ENCODE data around the gene MLLT10.

Gene MLLT10

DNA sequence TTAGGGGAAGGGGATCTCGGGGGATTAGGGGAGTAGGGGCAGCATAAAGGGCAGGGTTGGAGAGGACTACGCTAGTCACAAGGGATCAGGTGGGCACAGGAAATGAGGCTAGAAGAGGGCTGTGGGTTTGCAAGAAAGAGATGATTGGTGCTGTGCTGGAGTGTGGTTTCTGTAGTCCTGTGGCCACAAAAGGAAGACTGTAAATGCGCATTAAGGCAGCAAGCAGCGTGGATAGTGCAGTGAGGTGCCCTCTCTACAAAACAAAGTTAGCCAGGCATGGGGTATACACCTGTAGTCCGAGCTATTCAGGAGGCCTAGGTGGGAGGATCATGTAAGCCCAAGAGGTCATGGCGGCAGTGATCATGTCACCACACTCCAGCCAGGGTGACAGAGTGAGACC, 212.1 kb downstream of the MLLT10 start:
- H3K4me3 ChIP-seq (replicated peaks in 1 of 2; ENCODE audit: low read depth in 2 of 2, low read length in 2 of 2): no peak overlapping the region
- no peak for DNase-seq (ENCODE audit: low read depth in 2 of 2)
- TF ChIP-seq, protein P1, sequence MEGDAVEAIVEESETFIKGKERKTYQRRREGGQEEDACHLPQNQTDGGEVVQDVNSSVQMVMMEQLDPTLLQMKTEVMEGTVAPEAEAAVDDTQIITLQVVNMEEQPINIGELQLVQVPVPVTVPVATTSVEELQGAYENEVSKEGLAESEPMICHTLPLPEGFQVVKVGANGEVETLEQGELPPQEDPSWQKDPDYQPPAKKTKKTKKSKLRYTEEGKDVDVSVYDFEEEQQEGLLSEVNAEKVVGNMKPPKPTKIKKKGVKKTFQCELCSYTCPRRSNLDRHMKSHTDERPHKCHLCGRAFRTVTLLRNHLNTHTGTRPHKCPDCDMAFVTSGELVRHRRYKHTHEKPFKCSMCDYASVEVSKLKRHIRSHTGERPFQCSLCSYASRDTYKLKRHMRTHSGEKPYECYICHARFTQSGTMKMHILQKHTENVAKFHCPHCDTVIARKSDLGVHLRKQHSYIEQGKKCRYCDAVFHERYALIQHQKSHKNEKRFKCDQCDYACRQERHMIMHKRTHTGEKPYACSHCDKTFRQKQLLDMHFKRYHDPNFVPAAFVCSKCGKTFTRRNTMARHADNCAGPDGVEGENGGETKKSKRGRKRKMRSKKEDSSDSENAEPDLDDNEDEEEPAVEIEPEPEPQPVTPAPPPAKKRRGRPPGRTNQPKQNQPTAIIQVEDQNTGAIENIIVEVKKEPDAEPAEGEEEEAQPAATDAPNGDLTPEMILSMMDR (IDR thresholded peaks at IDR 0.05; ENCODE audit: low read depth, low read length): no peak

DNA sequence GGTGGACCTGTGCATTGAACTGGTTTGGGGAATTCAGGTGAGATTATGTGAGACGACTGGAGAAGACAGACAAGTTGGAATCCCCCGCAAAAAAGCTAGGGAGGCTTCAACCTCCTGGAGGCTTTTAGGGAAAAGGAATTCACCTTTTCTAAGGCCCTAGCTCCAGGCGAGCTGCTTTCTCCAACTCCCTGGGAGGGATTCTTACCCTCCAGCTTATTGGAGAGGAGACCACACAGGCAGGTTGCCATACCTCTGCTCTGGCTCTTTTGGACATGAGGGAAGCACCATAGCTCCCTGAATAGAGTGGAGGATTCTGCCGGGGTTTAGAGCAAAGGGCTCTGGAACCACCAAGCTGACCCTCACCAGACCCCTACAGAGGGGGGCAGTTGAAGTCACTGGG, 213.8 kb downstream of the MLLT10 start:
- TF ChIP-seq, protein P1 (IDR thresholded peaks at IDR 0.05; ENCODE audit: low read depth, low read length): no peak
- H3K4me3 ChIP-seq (replicated peaks in 1 of 2; ENCODE audit: low read depth in 2 of 2, low read length in 2 of 2): no peak overlapping the region
- DNase-seq (ENCODE audit: low read depth in 2 of 2): no peak

DNA sequence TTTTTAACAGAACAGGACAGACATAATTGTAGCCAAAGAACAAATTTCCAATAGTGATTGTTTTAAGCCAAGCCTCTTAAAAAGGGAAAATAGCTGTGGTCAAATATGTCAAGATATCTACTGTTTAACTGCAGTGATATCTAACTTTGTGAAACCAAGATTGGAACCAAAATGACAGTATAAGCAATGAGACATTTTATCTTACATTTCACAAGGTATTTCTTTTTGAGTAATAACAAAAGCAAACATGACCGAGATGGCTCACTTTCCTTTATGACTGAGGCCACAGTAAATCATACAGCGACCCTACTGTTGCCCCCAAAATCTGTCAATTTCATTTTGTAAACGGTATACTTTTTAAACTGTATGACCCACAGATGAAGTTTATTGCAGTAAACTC, 215.8 kb downstream of the MLLT10 start:
- DNase-seq (ENCODE audit: low read depth in 2 of 2): peak in 1 of 2 donors; percentile 12
- TF ChIP-seq, protein P1 (IDR thresholded peaks at IDR 0.05; ENCODE audit: low read depth, low read length): no peak
- no peak overlapping the region for H3K4me3 ChIP-seq (replicated peaks in 1 of 2; ENCODE audit: low read depth in 2 of 2, low read length in 2 of 2)

DNA sequence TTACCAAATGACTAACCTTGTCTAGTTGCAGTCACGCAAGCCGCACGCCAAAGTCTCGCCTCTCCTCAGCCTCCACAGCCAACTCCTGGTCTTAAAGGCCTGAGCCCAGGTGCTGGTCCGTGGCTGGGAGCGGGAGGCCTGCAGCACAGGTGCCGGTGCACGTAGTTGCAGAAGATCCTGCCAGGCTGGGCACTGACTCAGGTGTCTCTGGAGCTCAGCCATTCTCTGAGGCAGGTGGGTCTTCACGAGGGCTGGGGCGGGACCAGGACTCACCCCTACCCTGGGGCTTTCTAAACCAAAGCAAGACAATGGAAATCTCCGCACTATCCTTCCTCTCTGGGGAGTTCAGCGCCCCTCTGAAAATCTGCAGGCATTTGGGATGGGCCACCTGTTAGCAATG, 216.4 kb downstream of the MLLT10 start:
- TF ChIP-seq, protein P1 (IDR thresholded peaks at IDR 0.05; ENCODE audit: low read depth, low read length): no peak
- no peak overlapping the region for H3K4me3 ChIP-seq (replicated peaks in 1 of 2; ENCODE audit: low read depth in 2 of 2, low read length in 2 of 2)
- DNase-seq (ENCODE audit: low read depth in 2 of 2): no peak

DNA sequence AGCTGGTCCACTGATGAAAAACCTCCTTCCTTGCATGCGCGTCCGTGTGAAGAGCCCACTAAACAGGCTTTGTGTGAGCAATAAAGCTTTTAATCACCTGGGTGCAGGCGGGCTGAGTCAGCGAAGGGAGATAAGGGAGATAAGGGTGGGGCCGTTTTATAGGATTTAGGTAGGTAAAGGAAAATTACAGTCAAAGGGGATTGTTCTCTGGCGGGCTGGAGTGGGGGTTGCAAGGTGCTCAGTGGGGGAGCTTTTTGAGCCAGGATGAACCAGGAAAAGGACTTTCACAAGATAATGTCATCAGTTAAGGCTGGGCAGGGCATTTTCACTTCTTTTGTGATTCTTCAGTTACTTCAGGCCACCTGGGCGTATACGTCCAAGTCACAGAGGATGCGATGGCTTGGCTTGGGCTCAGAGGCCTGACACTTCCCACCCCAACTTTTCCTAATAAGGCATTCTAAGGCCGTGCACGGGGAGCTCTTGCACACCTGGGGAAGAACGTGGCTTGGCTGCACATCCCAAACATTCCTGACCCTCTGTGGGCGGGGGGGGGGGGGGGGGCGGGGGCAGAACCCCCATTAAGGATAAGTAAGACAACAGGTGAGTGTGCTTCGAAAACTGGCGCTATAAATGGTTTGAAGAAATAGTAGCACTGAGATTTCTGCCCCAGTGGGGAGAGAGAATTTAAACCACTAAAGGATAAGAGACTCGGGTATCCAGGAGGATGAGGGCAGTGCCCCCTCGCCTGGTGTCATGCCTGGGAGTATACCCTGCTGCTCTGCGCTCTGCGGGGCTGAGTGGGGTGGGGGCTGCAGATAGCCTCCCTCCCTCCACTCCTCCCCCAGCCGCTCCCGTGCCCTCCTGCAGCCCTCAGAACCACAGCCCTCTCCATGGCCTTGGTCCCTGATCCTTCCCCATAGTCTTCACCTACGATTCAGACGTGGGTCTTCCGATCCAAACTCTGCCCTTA, 217.6 kb downstream of the MLLT10 start:
- no peak for DNase-seq (ENCODE audit: low read depth in 2 of 2)
- no peak overlapping the region for H3K4me3 ChIP-seq (replicated peaks in 1 of 2; ENCODE audit: low read depth in 2 of 2, low read length in 2 of 2)
- TF ChIP-seq, protein P1 (IDR thresholded peaks at IDR 0.05; ENCODE audit: low read depth, low read length): no peak

- DNase-seq (ENCODE audit: low read depth in 2 of 2): no peak
- TF ChIP-seq, protein P1 (IDR thresholded peaks at IDR 0.05; ENCODE audit: low read depth, low read length): no peak
These were observed 219.7 kb downstream of the MLLT10 start for GRCh38 chr10:21753497-21754270.

More at GRCh38 chr10:21753497-21754270, 219.7 kb downstream of the MLLT10 start:
- H3K4me3 ChIP-seq (replicated peaks in 1 of 2; ENCODE audit: low read depth in 2 of 2, low read length in 2 of 2): no peak overlapping the region

Data from cardiac fibroblast (primary cell).